ENCODE data around the gene EID3. TPM values are rescaled to one million over a fixed set of nuclear protein-coding genes. Genes with fewer than 3 reads are reported as not detected.
"Not testable (repeated sequence)": the region's sequence is repeated elsewhere in the genome, so short reads cannot be mapped to it uniquely, and the experiment has no call there.

The EID3 gene
- total RNA-seq, 4 donors from 2014 or later = 6.2 to 24.9 (median 15.0) TPM

DNA sequence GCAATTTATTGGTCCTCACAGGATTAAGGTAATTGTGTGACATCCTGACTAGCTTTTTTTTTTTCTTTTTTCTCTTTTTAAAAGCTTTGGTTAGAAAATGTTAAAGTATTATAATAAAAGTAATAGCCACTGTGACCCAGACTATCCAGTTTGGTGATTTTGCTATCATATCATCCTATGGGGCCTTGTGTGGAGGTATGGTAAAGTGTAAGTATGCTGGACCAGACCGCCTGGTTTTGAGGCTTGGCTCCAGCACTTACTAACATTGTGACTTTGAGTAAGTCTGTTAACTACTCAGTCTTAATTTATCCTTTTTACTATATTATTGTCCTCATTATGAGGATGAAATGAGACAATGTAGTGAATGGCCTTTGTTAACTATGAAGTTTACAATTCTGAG is 15.5 kb downstream of the EID3 start:
- H3K27ac ChIP-seq = no peak overlapping the region
- no peak overlapping the region for H3K4me3 ChIP-seq
- no peak for ATAC-seq
- TF ChIP-seq POLR2A (IDR thresholded peaks at IDR 0.05) = no peak
- TF ChIP-seq, protein P1, sequence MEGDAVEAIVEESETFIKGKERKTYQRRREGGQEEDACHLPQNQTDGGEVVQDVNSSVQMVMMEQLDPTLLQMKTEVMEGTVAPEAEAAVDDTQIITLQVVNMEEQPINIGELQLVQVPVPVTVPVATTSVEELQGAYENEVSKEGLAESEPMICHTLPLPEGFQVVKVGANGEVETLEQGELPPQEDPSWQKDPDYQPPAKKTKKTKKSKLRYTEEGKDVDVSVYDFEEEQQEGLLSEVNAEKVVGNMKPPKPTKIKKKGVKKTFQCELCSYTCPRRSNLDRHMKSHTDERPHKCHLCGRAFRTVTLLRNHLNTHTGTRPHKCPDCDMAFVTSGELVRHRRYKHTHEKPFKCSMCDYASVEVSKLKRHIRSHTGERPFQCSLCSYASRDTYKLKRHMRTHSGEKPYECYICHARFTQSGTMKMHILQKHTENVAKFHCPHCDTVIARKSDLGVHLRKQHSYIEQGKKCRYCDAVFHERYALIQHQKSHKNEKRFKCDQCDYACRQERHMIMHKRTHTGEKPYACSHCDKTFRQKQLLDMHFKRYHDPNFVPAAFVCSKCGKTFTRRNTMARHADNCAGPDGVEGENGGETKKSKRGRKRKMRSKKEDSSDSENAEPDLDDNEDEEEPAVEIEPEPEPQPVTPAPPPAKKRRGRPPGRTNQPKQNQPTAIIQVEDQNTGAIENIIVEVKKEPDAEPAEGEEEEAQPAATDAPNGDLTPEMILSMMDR (IDR thresholded peaks at IDR 0.05) = no peak
- no peak for TF ChIP-seq POLR2AphosphoS5 (IDR thresholded peaks at IDR 0.05)
- TF ChIP-seq EP300 (IDR thresholded peaks at IDR 0.05) = no peak
- H3K9me3 ChIP-seq = no peaks in the 10 kb centered on the region
- 67 to 90% methylated on average over 1 of the region's 1 CpG for WGBS, 2 donors (ENCODE audit: low coverage in 1 of 2)
- no peaks in the 10 kb centered on the region for H3K4me1 ChIP-seq
- H3K36me3 ChIP-seq = peaks cover 24 to 91% of the 10 kb centered on the region in 2 donors
- no peaks in the 10 kb centered on the region for H3K27me3 ChIP-seq

DNA sequence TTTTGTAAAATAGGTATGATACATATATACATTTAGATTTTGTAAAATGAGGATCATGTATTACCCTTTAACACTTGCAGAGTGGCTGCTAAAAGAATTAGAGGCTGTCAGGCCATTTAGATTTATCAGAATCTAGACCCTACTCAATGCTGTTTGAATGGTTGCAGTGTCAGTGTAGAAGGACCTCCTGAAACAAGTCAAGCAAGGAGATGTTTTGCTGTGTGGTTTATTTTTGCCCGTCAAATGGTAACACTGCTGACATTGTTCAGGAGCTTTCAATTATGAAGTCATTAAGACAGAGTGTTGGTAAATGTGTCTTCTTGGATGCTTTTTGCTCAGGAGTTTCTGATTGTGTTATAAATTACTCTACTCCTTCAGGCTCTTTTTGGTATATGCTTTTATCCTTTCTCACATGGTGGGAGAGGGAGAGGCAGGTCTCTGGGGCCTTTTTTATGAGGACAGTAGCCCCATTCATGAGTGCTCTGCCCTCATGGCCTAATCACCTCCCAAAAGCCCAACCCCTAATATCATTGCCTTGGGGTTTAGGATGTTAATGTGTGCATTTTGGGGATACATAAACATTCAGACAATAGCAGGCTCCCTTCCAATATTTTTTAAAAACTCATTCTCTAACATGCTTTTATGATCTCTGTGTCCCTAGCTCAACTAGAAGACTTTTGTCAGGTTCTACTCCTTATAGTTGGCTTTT is 16.5 kb downstream of the EID3 start:
- Histone ChIP-seq H3K4me3 (no peak overlapping the region), H3K36me3 (peaks cover 28 to 91% of the 10 kb centered on the region in 2 donors), H3K27me3 (no peaks in the 10 kb centered on the region), H3K4me1 (no peaks in the 10 kb centered on the region), H3K27ac (no peak overlapping the region), H3K9me3 (no peaks in the 10 kb centered on the region)
- TF ChIP-seq EP300 (IDR thresholded peaks at IDR 0.05) (no peak), POLR2A (IDR thresholded peaks at IDR 0.05) (no peak), POLR2AphosphoS5 (IDR thresholded peaks at IDR 0.05) (no peak)
- TF ChIP-seq, protein P1 (IDR thresholded peaks at IDR 0.05) = no peak
- 80 to 100% methylated on average over 1 of the region's 1 CpG for WGBS, 2 donors (ENCODE audit: low coverage in 1 of 2)
- no peak for ATAC-seq

DNA sequence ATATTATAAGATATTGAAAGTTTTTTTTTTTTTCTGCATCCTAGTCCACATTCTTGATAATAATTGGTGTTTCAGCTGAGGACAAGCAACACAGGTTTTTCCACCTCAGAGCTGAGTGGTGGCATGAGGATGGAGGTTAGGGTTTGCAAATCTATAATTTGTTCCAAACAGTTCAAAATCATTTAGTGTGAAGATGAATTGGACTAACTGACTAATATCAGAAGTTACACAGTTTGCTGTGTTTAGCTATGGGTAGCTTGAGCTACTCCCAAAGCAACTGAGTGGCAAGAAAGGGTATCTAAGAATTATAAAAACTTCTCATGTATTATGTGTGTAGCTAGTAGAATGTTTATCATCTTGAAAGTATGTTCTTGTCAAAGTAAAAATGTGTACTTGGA is 17.1 kb downstream of the EID3 start:
- H3K9me3 ChIP-seq = no peaks in the 10 kb centered on the region
- no peaks in the 10 kb centered on the region for H3K27me3 ChIP-seq
- peaks cover 28 to 91% of the 10 kb centered on the region in 2 donors for H3K36me3 ChIP-seq
- no peaks in the 10 kb centered on the region for H3K4me1 ChIP-seq
- TF ChIP-seq POLR2AphosphoS5 (IDR thresholded peaks at IDR 0.05) = no peak
- no peak for TF ChIP-seq POLR2A (IDR thresholded peaks at IDR 0.05)
- no peak for TF ChIP-seq EP300 (IDR thresholded peaks at IDR 0.05)
- TF ChIP-seq, protein P1 (IDR thresholded peaks at IDR 0.05) = no peak
- H3K27ac ChIP-seq = no peak overlapping the region
- no peak for ATAC-seq
- no peak overlapping the region for H3K4me3 ChIP-seq

DNA sequence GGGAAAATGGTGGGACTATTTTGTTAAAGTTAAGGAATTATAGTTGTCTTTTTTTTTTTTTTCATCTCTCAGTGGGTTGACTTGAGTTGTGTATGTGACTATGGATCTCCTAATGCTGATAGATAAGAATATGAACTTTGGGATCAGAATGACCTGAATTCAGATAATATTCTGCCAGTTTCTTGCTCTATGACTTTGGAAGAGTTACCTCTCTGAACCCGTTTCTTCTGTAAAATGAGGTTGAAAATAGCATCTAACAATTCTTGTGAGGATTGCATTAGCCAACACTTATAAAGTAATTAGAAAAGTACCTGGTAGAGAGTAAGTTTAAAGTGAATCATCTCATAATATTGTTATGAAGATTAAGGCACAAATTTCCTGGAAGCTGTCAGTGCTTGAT is 18.4 kb downstream of the EID3 start:
- WGBS, 2 donors (ENCODE audit: low coverage in 1 of 2) = 100% methylated on average over 1 of the region's 1 CpG

DNA sequence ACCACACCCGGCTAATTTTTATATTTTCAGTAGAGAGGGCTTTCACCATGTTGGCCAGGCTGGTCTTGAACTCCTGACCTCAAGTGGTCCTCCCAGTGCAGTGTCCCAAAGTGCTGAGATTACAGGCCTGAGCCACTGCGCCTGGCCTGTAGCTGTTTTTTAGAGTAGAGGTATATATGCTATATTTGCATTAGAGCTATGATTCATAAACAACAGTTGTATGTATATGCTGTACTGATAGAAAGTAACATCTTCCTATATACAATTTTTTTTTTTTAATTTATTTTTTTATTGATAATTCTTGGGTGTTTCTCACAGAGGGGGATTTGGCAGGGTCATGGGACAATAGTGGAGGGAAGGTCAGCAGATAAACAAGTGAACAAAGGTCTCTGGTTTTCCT is 19.0 kb downstream of the EID3 start:
- not testable (repeated sequence) for H3K4me1 ChIP-seq, H3K9me3 ChIP-seq, H3K27me3 ChIP-seq, H3K27ac ChIP-seq, ATAC-seq, H3K4me3 ChIP-seq
- WGBS, 2 donors (ENCODE audit: low coverage in 1 of 2) = 100% methylated on average over 1 of the region's 2 CpGs; no CpG with 5 or more reads in 1 of the 2 donors
- H3K36me3 ChIP-seq = peaks cover 28 to 91% of the 10 kb centered on the region in 2 donors

More for the DNA sequence above, 18.4 kb downstream of the EID3 start:
- TF ChIP-seq POLR2A (IDR thresholded peaks at IDR 0.05) (no peak), POLR2AphosphoS5 (IDR thresholded peaks at IDR 0.05) (no peak), EP300 (IDR thresholded peaks at IDR 0.05) (no peak)
- TF ChIP-seq, protein P1 (IDR thresholded peaks at IDR 0.05) = no peak
- H3K4me3 ChIP-seq = no peak overlapping the region
- no peaks in the 10 kb centered on the region for H3K9me3 ChIP-seq
- ATAC-seq = no peak
- peaks cover 28 to 91% of the 10 kb centered on the region in 2 donors for H3K36me3 ChIP-seq
- H3K4me1 ChIP-seq = no peaks in the 10 kb centered on the region
- H3K27me3 ChIP-seq = no peaks in the 10 kb centered on the region
- no peak overlapping the region for H3K27ac ChIP-seq
